Measurements from ENCODE around the gene CALHM6.

Gene CALHM6

GRCh38 chr6:116461331-116461931 is at the start of gene CALHM6:
Gene CALHM6 (plus strand): TSS chr6:116461375. CDS start chr6:116461930, 555 bp downstream.
- in situ Hi-C loops (cut with MboI; ENCODE audit: low sequenced_read_pairs), result no loop called here

- in situ Hi-C loops (cut with MboI; ENCODE audit: low sequenced_read_pairs), result no loop called here
These were observed 48.9 kb upstream of the CALHM6 start for GRCh38 chr6:116412270-116412669.

GRCh38 chr6:116413357-116413756 is 47.8 kb upstream of the CALHM6 start:
- in situ Hi-C loops (cut with MboI; ENCODE audit: low sequenced_read_pairs), result no loop called here

GRCh38 chr6:116417661-116418060 is 43.5 kb upstream of the CALHM6 start:
- in situ Hi-C loops (cut with MboI; ENCODE audit: low sequenced_read_pairs), result no loop called here

GRCh38 chr6:116419069-116419786 is 41.9 kb upstream of the CALHM6 start:
- in situ Hi-C loops (cut with MboI; ENCODE audit: low sequenced_read_pairs), result no loop called here

- in situ Hi-C loops (cut with MboI; ENCODE audit: low sequenced_read_pairs), result no loop called here
These were observed 40.8 kb upstream of the CALHM6 start for GRCh38 chr6:116420341-116420740.

GRCh38 chr6:116422238-116422637 is 38.9 kb upstream of the CALHM6 start:
- in situ Hi-C loops (cut with MboI; ENCODE audit: low sequenced_read_pairs), result no loop called here

- in situ Hi-C loops (cut with MboI; ENCODE audit: low sequenced_read_pairs), result no loop called here
These were observed 37.2 kb upstream of the CALHM6 start for GRCh38 chr6:116424001-116424400.

GRCh38 chr6:116426551-116426950 is 34.6 kb upstream of the CALHM6 start:
- in situ Hi-C loops (cut with MboI; ENCODE audit: low sequenced_read_pairs), result no loop called here

- in situ Hi-C loops (cut with MboI; ENCODE audit: low sequenced_read_pairs), result no loop called here
These were observed 32.1 kb upstream of the CALHM6 start for GRCh38 chr6:116429111-116429510.

GRCh38 chr6:116430860-116431259 is 30.3 kb upstream of the CALHM6 start:
- in situ Hi-C loops (cut with MboI; ENCODE audit: low sequenced_read_pairs), result no loop called here

- in situ Hi-C loops (cut with MboI; ENCODE audit: low sequenced_read_pairs), result no loop called here
These were observed 29.1 kb upstream of the CALHM6 start for GRCh38 chr6:116431964-116432595.

- in situ Hi-C loops (cut with MboI; ENCODE audit: low sequenced_read_pairs), result no loop called here
These were observed 27.9 kb upstream of the CALHM6 start for GRCh38 chr6:116433206-116433712.

- in situ Hi-C loops (cut with MboI; ENCODE audit: low sequenced_read_pairs), result no loop called here
These were observed 27.0 kb upstream of the CALHM6 start for GRCh38 chr6:116434056-116434725.

- in situ Hi-C loops (cut with MboI; ENCODE audit: low sequenced_read_pairs), result no loop called here
These were observed 24.6 kb upstream of the CALHM6 start for GRCh38 chr6:116436586-116436985.

GRCh38 chr6:116437656-116438055 is 23.5 kb upstream of the CALHM6 start:
- in situ Hi-C loops (cut with MboI; ENCODE audit: low sequenced_read_pairs), result no loop called here

GRCh38 chr6:116438590-116439448 is 22.4 kb upstream of the CALHM6 start:
- in situ Hi-C loops (cut with MboI; ENCODE audit: low sequenced_read_pairs), result no loop called here

- in situ Hi-C loops (cut with MboI; ENCODE audit: low sequenced_read_pairs), result no loop called here
These were observed 21.6 kb upstream of the CALHM6 start for GRCh38 chr6:116439522-116440051.

- in situ Hi-C loops (cut with MboI; ENCODE audit: low sequenced_read_pairs), result no loop called here
These were observed 18.1 kb upstream of the CALHM6 start for GRCh38 chr6:116443105-116443504.

- in situ Hi-C loops (cut with MboI; ENCODE audit: low sequenced_read_pairs), result no loop called here
These were observed 17.1 kb upstream of the CALHM6 start for GRCh38 chr6:116444092-116444491.
